GM15510 (cell line): ENCODE measurements around the gene HIVEP2.

Experiments used
- POLR2A ChIP-seq: IDR thresholded peaks from 3 replicates; pipeline ENCODE4 v1.6.1; 2011; ENCODE audit warnings: borderline replicate concordance; ENCODE audit not compliant: insufficient read length; ENCODE audit errors: extremely low read depth

Gene HIVEP2

GRCh38 chr6:142935553-142936517, 9.1 kb downstream of the HIVEP2 start:
- no peak for TF ChIP-seq POLR2A

- no peak for TF ChIP-seq POLR2A
These were observed 10.4 kb downstream of the HIVEP2 start for GRCh38 chr6:142934599-142934998.

GRCh38 chr6:142934106-142934505, 10.9 kb downstream of the HIVEP2 start:
- no peak for TF ChIP-seq POLR2A

- no peak for TF ChIP-seq POLR2A
These were observed 11.3 kb downstream of the HIVEP2 start for GRCh38 chr6:142933701-142934100.

DNA sequence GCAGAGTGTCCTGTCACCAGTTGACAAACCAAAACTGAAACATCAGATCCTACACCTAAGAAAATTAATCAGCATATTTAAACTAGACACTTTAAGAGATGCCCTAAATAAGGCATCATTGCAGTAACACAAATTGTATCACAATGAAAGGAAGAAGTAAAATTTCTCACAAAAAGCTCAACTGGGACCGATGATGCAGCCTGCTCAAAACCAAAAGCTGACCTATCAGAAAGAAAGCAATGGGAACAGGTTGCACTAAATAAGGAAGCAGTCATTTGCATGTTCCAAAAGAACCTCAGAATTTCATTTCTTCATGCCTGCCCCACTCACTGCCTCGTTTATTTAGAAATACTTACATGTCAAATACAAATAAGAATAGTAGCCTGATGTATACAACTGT, 12.1 kb downstream of the HIVEP2 start:
- no peak for TF ChIP-seq POLR2A

- TF ChIP-seq POLR2A = no peak
These were observed 15.1 kb downstream of the HIVEP2 start for GRCh38 chr6:142929751-142930358.

- no peak for TF ChIP-seq POLR2A
These were observed 17.1 kb downstream of the HIVEP2 start for GRCh38 chr6:142927904-142928303.

DNA sequence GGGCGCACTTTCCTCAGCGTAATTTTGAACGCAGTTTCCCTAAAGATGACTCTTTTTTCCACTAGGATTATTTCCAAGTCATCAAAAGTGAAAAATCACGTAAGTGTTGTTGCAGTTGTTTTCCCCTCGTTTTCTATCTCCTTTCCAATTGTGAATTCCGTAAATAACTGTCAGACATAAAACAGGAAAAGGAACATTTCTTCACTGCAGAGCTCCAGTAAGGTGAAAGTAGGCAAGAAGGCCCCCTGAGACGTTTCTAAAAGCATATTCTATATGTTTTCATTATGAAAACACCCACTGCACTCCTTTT, 17.8 kb downstream of the HIVEP2 start:
- no peak for TF ChIP-seq POLR2A

DNA sequence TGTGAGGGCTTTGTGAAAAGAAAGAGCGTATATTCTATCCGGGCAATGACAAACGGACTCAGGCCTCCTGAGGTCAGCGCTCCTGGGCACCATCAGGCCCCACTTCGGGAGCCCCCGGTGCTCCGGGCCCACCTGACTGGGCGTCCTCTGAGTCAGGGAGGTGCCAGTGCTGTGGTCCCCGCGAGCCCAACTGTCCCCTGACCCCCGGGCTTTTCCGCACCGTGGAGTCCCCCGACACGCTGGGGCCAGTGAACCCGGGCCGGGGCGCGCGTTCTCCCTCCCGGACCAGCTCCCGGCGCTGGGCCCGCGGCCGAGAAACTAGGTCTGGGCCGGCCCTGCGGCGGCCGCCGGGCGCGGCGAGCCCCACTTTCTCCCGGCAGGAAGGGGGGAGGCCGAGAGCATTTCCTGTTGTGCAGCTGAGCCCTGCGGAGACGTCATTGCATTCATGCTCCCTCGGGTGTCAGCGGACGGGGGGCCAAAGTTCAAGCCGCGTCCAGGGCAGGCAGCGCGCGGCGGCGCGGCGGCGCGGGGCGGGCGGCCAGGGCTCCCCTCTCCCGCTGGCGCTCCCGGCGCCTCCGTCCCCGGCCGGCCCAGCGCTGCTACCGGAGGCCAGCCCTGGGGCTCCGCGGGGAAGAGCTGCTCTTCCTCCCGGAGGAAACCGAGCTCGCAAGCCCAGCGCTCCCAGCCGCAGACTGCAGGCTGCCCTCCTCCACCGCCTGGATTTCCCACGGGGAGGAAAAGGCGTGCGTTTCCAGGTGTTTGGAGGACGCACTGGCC, 18.3 kb downstream of the HIVEP2 start:
- TF ChIP-seq POLR2A = peak; percentile 52

DNA sequence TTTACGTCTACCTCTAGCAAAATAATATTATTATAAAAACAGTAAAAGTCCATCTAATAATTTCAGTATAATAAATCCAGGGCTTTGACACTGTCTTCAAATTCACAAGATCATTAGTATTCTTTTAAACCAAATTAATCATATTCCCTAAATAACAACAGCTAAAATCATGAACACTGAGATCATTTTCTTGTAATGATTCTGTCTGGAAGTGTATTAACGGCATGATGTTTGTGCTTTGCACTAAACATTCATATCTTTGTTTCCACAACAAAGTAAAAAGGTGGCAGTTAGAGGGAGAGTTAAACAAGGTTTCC, 18.8 kb downstream of the HIVEP2 start:
- TF ChIP-seq POLR2A = no peak

GRCh38 chr6:142925575-142926110, 19.3 kb downstream of the HIVEP2 start:
- TF ChIP-seq POLR2A = no peak

GRCh38 chr6:142918339-142919042, 26.5 kb downstream of the HIVEP2 start:
- TF ChIP-seq POLR2A = no peak

DNA sequence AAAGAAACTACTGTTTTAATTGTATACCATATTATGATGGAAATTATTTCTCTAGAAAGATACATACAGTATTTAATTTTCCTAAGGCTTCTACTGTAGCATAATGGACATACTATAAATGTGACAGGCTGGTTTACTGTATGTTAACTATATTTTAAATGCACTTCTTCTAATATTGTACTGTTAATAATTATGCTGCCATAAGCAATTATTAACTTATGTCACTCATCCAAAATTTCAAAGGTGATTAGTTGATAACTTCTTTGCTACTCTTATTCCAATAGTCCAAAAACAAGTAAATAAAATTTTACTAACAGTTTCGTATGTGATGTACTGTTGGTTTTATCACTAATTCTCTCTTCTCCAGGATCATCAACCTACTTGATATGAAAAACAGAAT, 28.1 kb downstream of the HIVEP2 start:
- no peak for TF ChIP-seq POLR2A

DNA sequence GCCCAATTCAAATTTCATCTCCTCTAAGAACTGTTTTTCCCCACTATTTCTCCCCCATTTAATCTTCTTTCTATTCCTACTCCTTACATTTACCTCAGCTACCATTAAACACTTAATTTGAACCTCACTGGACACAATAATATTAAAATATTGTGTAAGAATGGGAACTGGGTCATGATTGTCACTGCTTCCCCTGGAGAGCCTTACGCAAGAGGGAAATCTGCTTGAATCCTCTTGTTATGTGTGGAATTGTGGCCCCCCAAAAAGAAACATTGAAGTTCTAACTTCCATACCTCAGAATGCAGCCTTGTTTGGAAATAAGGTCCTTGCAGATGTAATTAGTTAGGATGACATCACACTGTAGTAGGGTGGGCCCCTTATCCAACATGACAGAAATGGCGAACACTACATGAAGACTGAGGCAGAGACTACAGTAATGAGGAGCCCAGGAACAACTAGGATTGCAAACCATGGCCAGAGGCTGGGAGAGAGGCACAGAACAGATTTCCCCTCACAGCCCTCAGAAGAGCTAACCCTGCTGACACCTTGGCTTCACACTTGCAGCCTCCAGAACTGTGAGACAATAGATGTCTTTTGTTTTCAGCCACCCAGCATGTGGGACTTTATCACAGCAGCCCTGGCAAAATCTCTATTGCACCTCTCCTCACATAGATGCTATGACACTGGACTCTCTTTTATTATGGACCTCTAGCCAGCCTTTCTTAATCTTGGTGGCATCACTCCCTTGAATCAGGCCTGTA, 29.9 kb downstream of the HIVEP2 start:
- TF ChIP-seq POLR2A = no peak
